AG04450 (cell line): Measurements from ENCODE around the gene PTH2. TPM values are rescaled to one million over a fixed set of nuclear protein-coding genes. Genes with fewer than 3 reads are reported as not detected.
"Not testable (repeated sequence)": the region's sequence is repeated elsewhere in the genome, so short reads cannot be mapped to it uniquely, and the experiment has no call there.

Source experiments
- CTCF ChIA-PET: fragments of 300-600, 350-600 bp; formaldehyde crosslinking; extraction: SDS; loops from one replicate; lab custom pipeline; 2022; ENCODE audit warnings: antibody characterized with exemption, inconsistent platforms; lab: Charles Lee
- POLR2A ChIA-PET: fragments of 350-600 bp; formaldehyde crosslinking; extraction: SDS; loops from one replicate; lab custom pipeline; 2021; ENCODE audit warnings: antibody characterized with exemption, inconsistent platforms; lab: Yijun Ruan, JAX
- DNase-seq: peaks from one replicate; pipeline ENCODE4 v3.0.0-alpha.2; 2011; ENCODE audit warnings: low read depth, low spot score
- H3K27ac ChIP-seq: one replicate; pipeline ENCODE4 v1.5.1; 2012; ENCODE audit warnings: low read depth, low read length, control low read depth
- H3K27me3 ChIP-seq: one replicate; pipeline ENCODE4 v1.6.0; 2012; ENCODE audit warnings: low read length; ENCODE audit not compliant: control insufficient read depth, insufficient read depth
- H3K4me3 ChIP-seq: 2 replicates; pipeline ENCODE4 v1.5.1; 2011; ENCODE audit warnings: mild to moderate bottlenecking, low read depth, low read length, control low read depth
- H3K9me3 ChIP-seq: 2 replicates; pipeline ENCODE4 v1.5.1; 2012; ENCODE audit warnings: low read length; ENCODE audit not compliant: control insufficient read depth, insufficient read depth
- CTCF ChIP-seq: IDR thresholded peaks from 2 replicates; pipeline ENCODE4 v1.5.1; 2011; ENCODE audit warnings: low read depth, low read length, control low read depth, inconsistent platforms
- polyA plus RNA-seq: library from polyadenylated mRNA; depleted of rRNA; stranded (reverse); fragments of >200 nt; gene quantifications from 2 replicates; pipeline ENCODE4 v1.2.3, GENCODE V29; 2011; rRNA removed

Gene PTH2
- polyA plus RNA-seq, 1 experiment = not detected

GRCh38 chr19:49382639-49383038, 40.6 kb downstream of the PTH2 start:
- H3K27ac ChIP-seq = no peak overlapping the region
- POLR2A ChIA-PET = no interaction called here
- no peak overlapping the region for H3K4me3 ChIP-seq
- no peak for DNase-seq
- TF ChIP-seq CTCF = no peak
- no peaks in the 10 kb centered on the region; the same call in 1 of the 2 replicates for H3K9me3 ChIP-seq
- CTCF ChIA-PET = interaction anchor here (1.1 kb wide), 1 partner anchor 9 kb away, joined by 4 read pairs; no protein-coding TSS in a partner anchor
- no peaks in the 10 kb centered on the region for H3K27me3 ChIP-seq

GRCh38 chr19:49380391-49380790, 42.9 kb downstream of the PTH2 start:
- no peak overlapping the region for H3K27ac ChIP-seq
- POLR2A ChIA-PET = no interaction called here
- no peaks in the 10 kb centered on the region; the same call in 1 of the 2 replicates for H3K9me3 ChIP-seq
- H3K27me3 ChIP-seq = no peaks in the 10 kb centered on the region
- DNase-seq = no peak
- TF ChIP-seq CTCF = no peak
- CTCF ChIA-PET = interaction anchor here (1.2 kb wide), 1 partner anchor 18 kb away, joined by 3 read pairs; no protein-coding TSS in a partner anchor
- H3K4me3 ChIP-seq = no peak overlapping the region

DNA sequence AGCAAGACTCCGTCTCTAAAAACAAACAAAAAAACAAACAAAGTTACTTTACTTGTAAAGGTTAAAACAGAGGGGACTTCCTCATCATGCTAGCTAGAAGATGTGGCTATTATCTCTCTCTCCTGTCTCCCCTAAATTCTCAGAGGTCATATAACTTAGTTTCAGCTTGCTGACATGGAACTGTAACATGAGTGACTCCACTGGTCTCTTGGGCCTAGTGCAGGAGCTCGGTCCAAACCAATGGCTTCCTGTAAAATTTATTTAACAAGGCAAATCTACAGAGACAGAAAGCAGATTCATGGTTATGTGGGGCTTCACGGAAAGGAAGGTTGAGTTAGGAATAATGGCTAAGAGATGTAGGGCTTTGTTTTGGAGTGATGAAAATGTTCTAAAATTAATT, 44.7 kb downstream of the PTH2 start:
- no peak for TF ChIP-seq CTCF
- H3K27me3 ChIP-seq = peaks cover 6% of the 10 kb centered on the region
- H3K4me3 ChIP-seq = no peak overlapping the region
- ChIA-PET POLR2A (no interaction called here), CTCF (no interaction called here)
- DNase-seq = no peak
- H3K27ac ChIP-seq = no peak overlapping the region
- H3K9me3 ChIP-seq = no peaks in the 10 kb centered on the region; the same call in 1 of the 2 replicates

GRCh38 chr19:49374665-49375434, 48.4 kb downstream of the PTH2 start:
- Histone ChIP-seq H3K4me3 (no peak overlapping the region), H3K27ac (no peak overlapping the region), H3K27me3 (peaks cover 6% of the 10 kb centered on the region), H3K9me3 (peaks cover 2% of the 10 kb centered on the region; the same call in 1 of the 2 replicates)
- DNase-seq = no peak
- TF ChIP-seq CTCF = no peak
- ChIA-PET POLR2A (interaction anchor here (0.6 kb wide), 1 partner anchor 56 kb away, joined by 5 read pairs; no protein-coding TSS in a partner anchor), CTCF (interaction anchor here (0.6 to 1.5 kb wide), 2 partner anchors 131 to 196 kb away, joined by 4 read pairs; no protein-coding TSS in a partner anchor)

DNA sequence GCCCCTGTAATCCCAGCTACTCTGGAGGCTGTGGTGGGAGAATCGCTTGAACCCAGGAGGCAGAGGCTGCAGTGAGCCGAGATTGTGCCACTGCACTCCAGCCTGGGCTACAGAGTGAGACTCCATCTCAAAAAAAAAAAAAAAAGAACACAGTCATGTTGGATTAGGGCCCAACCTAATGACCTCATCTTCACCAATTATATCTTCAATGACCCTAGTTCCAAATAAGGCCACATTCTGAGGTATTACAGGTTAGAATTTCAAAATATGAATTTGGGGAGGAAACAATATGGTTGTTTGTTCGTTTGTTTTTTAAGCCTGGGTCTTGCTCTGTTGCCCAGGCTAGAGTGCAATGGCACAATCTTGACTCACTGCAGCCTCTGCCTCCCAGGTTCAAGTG, 50.1 kb downstream of the PTH2 start:
- H3K27me3 ChIP-seq, POLR2A ChIA-PET, CTCF ChIA-PET, H3K4me3 ChIP-seq, H3K27ac ChIP-seq, DNase-seq: not testable (repeated sequence)
- H3K9me3 ChIP-seq = peaks cover 17% of the 10 kb centered on the region

Other genes with a start within 250 kb of the PTH2 start
- gene SLC6A16, start 98.2 kb downstream of the PTH2 start, polyA plus RNA-seq = 1.5 and 1.6 TPM in 2 replicates
- gene CD37, start 88.0 kb downstream of the PTH2 start, polyA plus RNA-seq = not detected in 2 replicates
- gene TEAD2, start 61.0 kb downstream of the PTH2 start, polyA plus RNA-seq = 32.8 and 41.7 TPM in 2 replicates
- gene DKKL1, start 59.6 kb downstream of the PTH2 start, polyA plus RNA-seq = 0.14 TPM in 1 of 2 replicates, not detected in the other
- not detected in 2 replicates for gene KASH5, start 35.2 kb downstream of the PTH2 start, polyA plus RNA-seq
- gene GFY, start 1.9 kb upstream of the PTH2 start, polyA plus RNA-seq = not detected in 2 replicates
- gene SLC17A7, start 18.1 kb upstream of the PTH2 start, polyA plus RNA-seq = 0.02 and 0.04 TPM in 2 replicates
- gene PIH1D1, start 28.4 kb upstream of the PTH2 start, polyA plus RNA-seq = 60.3 and 62.5 TPM in 2 replicates
- 4.1 and 4.3 TPM in 2 replicates for gene ALDH16A1, start 29.8 kb upstream of the PTH2 start, polyA plus RNA-seq
- 3.7 and 5.9 TPM in 2 replicates for gene FLT3LG, start 50.8 kb upstream of the PTH2 start, polyA plus RNA-seq
- 3,816 and 4,938 TPM in 2 replicates for gene RPL13A, start 64.2 kb upstream of the PTH2 start, polyA plus RNA-seq
- gene RPS11, start 73.0 kb upstream of the PTH2 start, polyA plus RNA-seq = 1,562 and 2,122 TPM in 2 replicates
- gene FCGRT, start 89.2 kb upstream of the PTH2 start, polyA plus RNA-seq = 46.1 and 68.1 TPM in 2 replicates
- gene RCN3, start 104.6 kb upstream of the PTH2 start, polyA plus RNA-seq = 14.7 and 29.4 TPM in 2 replicates
- gene NOSIP, start 157.1 kb upstream of the PTH2 start, polyA plus RNA-seq = 43.9 and 77.5 TPM in 2 replicates
- 0.31 and 0.35 TPM in 2 replicates for gene PRRG2, start 157.9 kb upstream of the PTH2 start, polyA plus RNA-seq
- gene PRR12, start 167.7 kb upstream of the PTH2 start, polyA plus RNA-seq = 0.36 and 0.66 TPM in 2 replicates
- 64.2 and 93.3 TPM in 2 replicates for gene RRAS, start 216.7 kb upstream of the PTH2 start, polyA plus RNA-seq
- gene SCAF1, start 218.8 kb upstream of the PTH2 start, polyA plus RNA-seq = 2.5 and 3.5 TPM in 2 replicates
- gene IRF3, start 242.4 kb upstream of the PTH2 start, polyA plus RNA-seq = 33.5 and 54.9 TPM in 2 replicates
- 8.8 and 10.9 TPM in 2 replicates for gene BCL2L12, start 242.5 kb upstream of the PTH2 start, polyA plus RNA-seq